ENCODE results near the gene ATP10B. TPM values are rescaled to one million over a fixed set of nuclear protein-coding genes. Genes with fewer than 3 reads are reported as not detected.

ATP10B gene
- total and polyA plus RNA-seq, 2 of the 8 experiments (the other 6 are each of a cell fraction or from before 2014, with no cell fraction given): 0.06 to 0.11 TPM

GRCh38 chr5:160800375-160801275 lies 51.4 kb downstream of the ATP10B start:
- no peak overlapping the region for H3K4me2 ChIP-seq (ENCODE audit: insufficient read depth in 1 of 2, low read depth in 2 of 2, low read length in 2 of 2)
- H2BK15ac ChIP-seq (ENCODE audit: low read length): no peak overlapping the region
- H3K79me1 ChIP-seq (ENCODE audit: low read depth, low read length): no peaks in the 10 kb centered on the region
- no peaks in the 10 kb centered on the region for H3K79me2 ChIP-seq (ENCODE audit: control insufficient read depth in 1 of 2, insufficient read depth in 2 of 2, low read length in 2 of 2)
- no peak overlapping the region for H3K14ac ChIP-seq (ENCODE audit: insufficient read length)
- DNase-seq (ENCODE audit: low read depth in 1 of 2, low spot score in 2 of 2) (no peak), FAIRE-seq (no peak)
- H2BK5ac ChIP-seq (ENCODE audit: low read depth, low read length): no peak overlapping the region
- no peaks in the 10 kb centered on the region for H3K36me3 ChIP-seq (ENCODE audit: control insufficient read depth in 2 of 4, insufficient read depth in 4 of 4, low read length in 3 of 4)
- no peak overlapping the region for H3K18ac ChIP-seq (ENCODE audit: extremely low read depth, low read length)
- H3K27ac ChIP-seq (ENCODE audit: low read depth, low read length): no peak overlapping the region
- H2BK120ac ChIP-seq (replicated peaks; ENCODE audit: low read depth, low read length): no peak overlapping the region
- CTCF ChIA-PET (ENCODE audit: partially characterized antibody): interaction anchor here (0.6 to 1.5 kb wide), 6 partner anchors 10 to 886 kb away, joined by 3 to 5 read pairs (median 3); no protein-coding TSS in a partner anchor
- H3K9me3 ChIP-seq (ENCODE audit: insufficient read depth in 2 of 2, low read depth in 1 of 2, low read length in 1 of 2): no peaks in the 10 kb centered on the region
- H4K20me1 ChIP-seq (replicated peaks in 1 of 2; ENCODE audit: control insufficient read depth in 1 of 2, insufficient read depth in 2 of 2, low read length in 2 of 2): no peaks in the 10 kb centered on the region
- H4K91ac ChIP-seq (replicated peaks; ENCODE audit: insufficient read length, low read length): no peak overlapping the region
- no peak overlapping the region for H4K8ac ChIP-seq (ENCODE audit: extremely low read depth, insufficient read depth, low read length)
- no peak overlapping the region for H3K4ac ChIP-seq (replicated peaks; ENCODE audit: insufficient read length, low read depth, low read length)
- POLR2A ChIA-PET (ENCODE audit: partially characterized antibody): no interaction called here
- no peaks in the 10 kb centered on the region for H3K4me1 ChIP-seq (replicated peaks in 1 of 4; ENCODE audit: control insufficient read depth in 3 of 4, insufficient read depth in 4 of 4, low read length in 3 of 4)
- H3K4me3 ChIP-seq (ENCODE audit: extremely low read depth in 1 of 4, insufficient read depth in 2 of 4, low read depth in 3 of 4, low read length in 4 of 4): no peak overlapping the region
- 84% methylated on average over 4 of the region's 4 CpGs; no CpG with 5 or more reads in 1 of the 2 experiments for WGBS, 2 experiments (ENCODE audit: extremely low coverage in 1 of 2, insufficient coverage in 1 of 2, insufficient read length in 1 of 2, insufficient replicate concordance in 2 of 2, low coverage in 1 of 2, low lambda C conversion rate in 2 of 2, missing lambda C conversion rate in 1 of 2)
- no peak overlapping the region for H2BK20ac ChIP-seq (ENCODE audit: low read length)
- H3K23ac ChIP-seq (ENCODE audit: insufficient read length): no peak overlapping the region
- H3K27me3 ChIP-seq (replicated peaks in 1 of 4; ENCODE audit: control insufficient read depth in 3 of 4, extremely low read depth in 1 of 4, insufficient read depth in 3 of 4, low read length in 3 of 4): no peaks in the 10 kb centered on the region
- H2BK12ac ChIP-seq (ENCODE audit: low read depth, low read length): no peak overlapping the region
- no peak overlapping the region for H2AK5ac ChIP-seq (ENCODE audit: low read depth, low read length)
- no peaks in the 10 kb centered on the region for H3K23me2 ChIP-seq (ENCODE audit: low read depth, low read length)
- H2AFZ ChIP-seq (ENCODE audit: low read length): no peak overlapping the region
- no peak overlapping the region for H3K56ac ChIP-seq (replicated peaks; ENCODE audit: insufficient read length, low read depth, low read length)
- H4K5ac ChIP-seq (ENCODE audit: insufficient read length, low read depth, low read length): no peak overlapping the region
- no peak overlapping the region for H3K9ac ChIP-seq (replicated peaks in 1 of 4; ENCODE audit: extremely low read depth in 1 of 4, low read depth in 3 of 4, low read length in 3 of 4)
- no peak for TF ChIP-seq NRF1 (IDR thresholded peaks at IDR 0.05; ENCODE audit: low read depth, low read length)
- TF ChIP-seq, protein P1, sequence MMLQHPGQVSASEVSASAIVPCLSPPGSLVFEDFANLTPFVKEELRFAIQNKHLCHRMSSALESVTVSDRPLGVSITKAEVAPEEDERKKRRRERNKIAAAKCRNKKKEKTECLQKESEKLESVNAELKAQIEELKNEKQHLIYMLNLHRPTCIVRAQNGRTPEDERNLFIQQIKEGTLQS (IDR thresholded peaks at IDR 0.05; ENCODE audit: insufficient read depth, low read depth, low read length): no peak
- TF ChIP-seq, protein P2, sequence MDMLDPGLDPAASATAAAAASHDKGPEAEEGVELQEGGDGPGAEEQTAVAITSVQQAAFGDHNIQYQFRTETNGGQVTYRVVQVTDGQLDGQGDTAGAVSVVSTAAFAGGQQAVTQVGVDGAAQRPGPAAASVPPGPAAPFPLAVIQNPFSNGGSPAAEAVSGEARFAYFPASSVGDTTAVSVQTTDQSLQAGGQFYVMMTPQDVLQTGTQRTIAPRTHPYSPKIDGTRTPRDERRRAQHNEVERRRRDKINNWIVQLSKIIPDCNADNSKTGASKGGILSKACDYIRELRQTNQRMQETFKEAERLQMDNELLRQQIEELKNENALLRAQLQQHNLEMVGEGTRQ (IDR thresholded peaks at IDR 0.05; ENCODE audit: low read length): no peak
- no peak for TF ChIP-seq CHD2 (IDR thresholded peaks at IDR 0.05; ENCODE audit: low read length)
- TF ChIP-seq, protein P3, sequence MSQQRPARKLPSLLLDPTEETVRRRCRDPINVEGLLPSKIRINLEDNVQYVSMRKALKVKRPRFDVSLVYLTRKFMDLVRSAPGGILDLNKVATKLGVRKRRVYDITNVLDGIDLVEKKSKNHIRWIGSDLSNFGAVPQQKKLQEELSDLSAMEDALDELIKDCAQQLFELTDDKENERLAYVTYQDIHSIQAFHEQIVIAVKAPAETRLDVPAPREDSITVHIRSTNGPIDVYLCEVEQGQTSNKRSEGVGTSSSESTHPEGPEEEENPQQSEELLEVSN (IDR thresholded peaks at IDR 0.05): no peak
- no peak for TF ChIP-seq YY1 (IDR thresholded peaks at IDR 0.05; ENCODE audit: low read depth, low read length)
- TF ChIP-seq TAF1 (IDR thresholded peaks at IDR 0.05; ENCODE audit: low read depth, low read length): no peak
- no peak for TF ChIP-seq HDAC6 (IDR thresholded peaks at IDR 0.05; ENCODE audit: low read depth, low read length)
- no peak for TF ChIP-seq SIX5 (IDR thresholded peaks at IDR 0.05; ENCODE audit: low read depth, low read length)
- TF ChIP-seq FOSL1 (IDR thresholded peaks at IDR 0.05; ENCODE audit: insufficient read depth, low read depth, low read length): no peak
- TF ChIP-seq KDM5A (IDR thresholded peaks at IDR 0.05; ENCODE audit: low read length): no peak

All from H1 (cell line).